Measurements from ENCODE around the gene UBE2N. TPM values are rescaled to one million over a fixed set of nuclear protein-coding genes. Genes with fewer than 3 reads are reported as not detected.

Gene UBE2N
- total RNA-seq, 1 donor from 2014 or later: 150 TPM

- Mint-ChIP-seq H3K4me3 (ENCODE audit: unreplicated experiment) (no peak overlapping the region), H3K27me3 (ENCODE audit: unreplicated experiment) (no peaks in the 10 kb centered on the region), H3K9me3 (ENCODE audit: unreplicated experiment) (no peaks in the 10 kb centered on the region), H3K36me3 (ENCODE audit: low read depth, unreplicated experiment) (no peaks in the 10 kb centered on the region), H3K27ac (ENCODE audit: unreplicated experiment) (no peak overlapping the region), H3K4me1 (ENCODE audit: unreplicated experiment) (no peaks in the 10 kb centered on the region)
- no peak for DNase-seq (ENCODE audit: low spot score)
- no peak for TF ChIP-seq CTCF (IDR thresholded peaks at IDR 0.05; ENCODE audit: unreplicated experiment)
These were observed 70.8 kb downstream of the UBE2N start for GRCh38 chr12:93370947-93371346.

GRCh38 chr12:93369505-93369904, 72.2 kb downstream of the UBE2N start:
- no peak for DNase-seq (ENCODE audit: low spot score)
- Mint-ChIP-seq H3K27ac (ENCODE audit: unreplicated experiment) (no peak overlapping the region), H3K36me3 (ENCODE audit: low read depth, unreplicated experiment) (no peaks in the 10 kb centered on the region), H3K27me3 (ENCODE audit: unreplicated experiment) (no peaks in the 10 kb centered on the region), H3K9me3 (ENCODE audit: unreplicated experiment) (no peaks in the 10 kb centered on the region), H3K4me1 (ENCODE audit: unreplicated experiment) (no peaks in the 10 kb centered on the region), H3K4me3 (ENCODE audit: unreplicated experiment) (no peak overlapping the region)
- TF ChIP-seq CTCF (IDR thresholded peaks at IDR 0.05; ENCODE audit: unreplicated experiment): no peak

- H3K36me3 Mint-ChIP-seq (ENCODE audit: low read depth, unreplicated experiment): no peaks in the 10 kb centered on the region
- no peak overlapping the region for H3K27ac Mint-ChIP-seq (ENCODE audit: unreplicated experiment)
- no peak overlapping the region for H3K4me3 Mint-ChIP-seq (ENCODE audit: unreplicated experiment)
- DNase-seq (ENCODE audit: low spot score): no peak
- H3K4me1 Mint-ChIP-seq (ENCODE audit: unreplicated experiment): peaks cover 2% of the 10 kb centered on the region
- no peaks in the 10 kb centered on the region for H3K9me3 Mint-ChIP-seq (ENCODE audit: unreplicated experiment)
- no peak for TF ChIP-seq CTCF (IDR thresholded peaks at IDR 0.05; ENCODE audit: unreplicated experiment)
- no peaks in the 10 kb centered on the region for H3K27me3 Mint-ChIP-seq (ENCODE audit: unreplicated experiment)
These were observed 73.0 kb downstream of the UBE2N start for GRCh38 chr12:93368766-93369165.

- peaks cover 3% of the 10 kb centered on the region for H3K4me1 Mint-ChIP-seq (ENCODE audit: unreplicated experiment)
- H3K36me3 Mint-ChIP-seq (ENCODE audit: low read depth, unreplicated experiment): no peaks in the 10 kb centered on the region
- no peak overlapping the region for H3K4me3 Mint-ChIP-seq (ENCODE audit: unreplicated experiment)
- no peaks in the 10 kb centered on the region for H3K27me3 Mint-ChIP-seq (ENCODE audit: unreplicated experiment)
- DNase-seq (ENCODE audit: low spot score): no peak
- H3K9me3 Mint-ChIP-seq (ENCODE audit: unreplicated experiment): no peaks in the 10 kb centered on the region
- no peak overlapping the region for H3K27ac Mint-ChIP-seq (ENCODE audit: unreplicated experiment)
- TF ChIP-seq CTCF (IDR thresholded peaks at IDR 0.05; ENCODE audit: unreplicated experiment): no peak
These were observed 75.3 kb downstream of the UBE2N start for GRCh38 chr12:93366422-93366821.

- Mint-ChIP-seq H3K27me3 (ENCODE audit: unreplicated experiment) (no peaks in the 10 kb centered on the region), H3K9me3 (ENCODE audit: unreplicated experiment) (no peaks in the 10 kb centered on the region), H3K4me1 (ENCODE audit: unreplicated experiment) (peaks cover 3% of the 10 kb centered on the region), H3K36me3 (ENCODE audit: low read depth, unreplicated experiment) (no peaks in the 10 kb centered on the region), H3K4me3 (ENCODE audit: unreplicated experiment) (no peak overlapping the region), H3K27ac (ENCODE audit: unreplicated experiment) (no peak overlapping the region)
- DNase-seq (ENCODE audit: low spot score): no peak
- no peak for TF ChIP-seq CTCF (IDR thresholded peaks at IDR 0.05; ENCODE audit: unreplicated experiment)
These were observed 75.9 kb downstream of the UBE2N start for GRCh38 chr12:93365616-93366405.
